Esophagus muscularis mucosa (tissue), 4 donors: ENCODE measurements around the gene UBXN7. TPM values are rescaled to one million over a fixed set of nuclear protein-coding genes. Genes with fewer than 3 reads are reported as not detected.
"Not testable (repeated sequence)": the region's sequence is repeated elsewhere in the genome, so short reads cannot be mapped to it uniquely, and the experiment has no call there.

Source experiments
- DNase-seq: peaks from one replicate; pipeline ENCODE4 v3.0.0-alpha.2; 2017; ENCODE audit errors: extremely low spot score
- H3K27ac ChIP-seq, 4 donors: fragments of 200-600 bp; sonication (generic); replicated peaks in 1 of 4; 1 replicate in 3 of 4; 2 replicates in 1 of 4; pipeline ENCODE4 v1.5.1; 2016 to 2019; ENCODE audit warnings: mild to moderate bottlenecking in 1 of 4
- H3K27me3 ChIP-seq, 4 donors: fragments of 200-600 bp; sonication (generic); one replicate each; pipeline versions ENCODE4 v1.5.1 to v1.6.0; 2016 to 2019
- H3K36me3 ChIP-seq, 4 donors: fragments of 200-600 bp; sonication (generic); one replicate each; pipeline ENCODE4 v1.5.1; 2016 to 2019
- H3K4me1 ChIP-seq, 4 donors: fragments of 200-600 bp; sonication (generic); one replicate each; pipeline ENCODE4 v1.5.1; 2016 to 2019
- H3K4me3 ChIP-seq, 4 donors: fragments of 200-600 bp; sonication (generic); 1 replicate in 2 of 4; 2 replicates in 2 of 4; pipeline ENCODE4 v1.5.1; 2016 to 2019; ENCODE audit warnings: mild to moderate bottlenecking in 4 of 4, moderate library complexity in 1 of 4
- H3K9me3 ChIP-seq, 4 donors: fragments of 200-600 bp; sonication (generic); 1 replicate in 3 of 4; 2 replicates in 1 of 4; pipeline ENCODE4 v1.5.1; 2016 to 2019
- CTCF ChIP-seq, 3 experiments: fragments of 200-600 bp in 2 of 3; fragments of 450-650 bp in 1 of 3; sonication (generic) in 2 of 3; IDR thresholded peaks; one replicate each; pipeline ENCODE4 v1.5.1; 2017 to 2019; ENCODE audit warnings: antibody characterized with exemption in 3 of 3, mild to moderate bottlenecking in 2 of 3, moderate library complexity in 1 of 3
- EP300 ChIP-seq: sonication (generic); formaldehyde crosslinking; IDR thresholded peaks from one replicate; pipeline ENCODE4 v1.6.1; 2017; ENCODE audit warnings: antibody characterized with exemption
- POLR2A ChIP-seq: fragments of 450-650 bp; IDR thresholded peaks from one replicate; pipeline ENCODE4 v1.6.1; 2017; ENCODE audit warnings: antibody characterized with exemption, moderate library complexity, mild to moderate bottlenecking, low read depth
- POLR2AphosphoS5 ChIP-seq, 2 donors: sonication (generic); formaldehyde crosslinking; IDR thresholded peaks; one replicate each; pipeline ENCODE4 v1.6.1; 2017; ENCODE audit warnings: antibody characterized with exemption in 2 of 2
- WGBS: methylation state at CpG from one replicate; pipeline ENCODE4 v1.1.5; 2018; 5-methylcytosine and 5-hydroxymethylcytosine counted together
- intact Hi-C: fragments of 100-400 bp; cut with DNase I; formaldehyde crosslinking; loops from one replicate; pipeline ENCODE4 v1.15.1; 2023
- total RNA-seq, 4 donors: library from RNA; depleted of rRNA; stranded (reverse); fragments of >200 nt; gene quantifications; one replicate each; pipeline versions ENCODE4 v1.1.0 to v1.2.1, GENCODE V29; 2016

UBXN7 gene
- total RNA-seq, 4 donors from 2014 or later: 15.6 to 23.7 (median 17.2) TPM

DNA sequence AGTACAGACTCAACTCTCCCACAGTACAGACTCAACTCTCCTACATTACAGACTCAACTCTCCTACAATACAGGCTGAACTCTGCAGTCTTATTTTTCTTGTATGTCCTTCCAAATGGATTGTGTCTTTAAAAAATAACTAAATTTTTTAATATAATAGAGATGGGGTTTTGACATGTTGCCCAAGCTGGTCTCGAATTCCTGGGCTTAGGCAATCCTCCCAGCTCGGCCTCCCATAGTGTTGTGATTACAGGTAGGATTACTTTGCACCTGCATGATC lies 31.2 kb upstream of the UBXN7 start:
- no peaks in the 10 kb centered on the region for H3K4me1 ChIP-seq
- TF ChIP-seq POLR2A (no peak), CTCF (IDR thresholded peaks at IDR 0.05) (no peak), EP300 (no peak), POLR2AphosphoS5 (IDR thresholded peaks at IDR 0.05) (no peak)
- 91% methylated on average over 2 of the region's 2 CpGs for WGBS
- peaks cover 0 to 20% (median 11%) of the 10 kb centered on the region in 4 donors for H3K36me3 ChIP-seq
- no peaks in the 10 kb centered on the region for H3K27me3 ChIP-seq
- H3K9me3 ChIP-seq: no peaks in the 10 kb centered on the region
- no peak overlapping the region for H3K27ac ChIP-seq
- DNase-seq: no peak
- intact Hi-C loops: no loop called here
- no peak overlapping the region for H3K4me3 ChIP-seq

GRCh38 chr3:196462680-196463477 lies 30.7 kb upstream of the UBXN7 start:
- intact Hi-C loops, H3K9me3 ChIP-seq, H3K4me1 ChIP-seq, H3K27me3 ChIP-seq, H3K4me3 ChIP-seq, DNase-seq, H3K27ac ChIP-seq: not testable (repeated sequence)
- H3K36me3 ChIP-seq: peaks cover 0 to 17% (median 6%) of the 10 kb centered on the region in 4 donors
- WGBS: 92% methylated on average over 1 of the region's 1 CpG

GRCh38 chr3:196458063-196458462 lies 25.8 kb upstream of the UBXN7 start:
- no peak for DNase-seq
- no peaks in the 10 kb centered on the region for H3K9me3 ChIP-seq
- H3K27me3 ChIP-seq: no peaks in the 10 kb centered on the region
- H3K4me1 ChIP-seq: no peaks in the 10 kb centered on the region
- H3K4me3 ChIP-seq: no peak overlapping the region
- H3K36me3 ChIP-seq: peaks cover 0 to 5% (median 0%) of the 10 kb centered on the region in 4 donors
- WGBS: 82% methylated on average over 4 of the region's 4 CpGs
- no peak overlapping the region for H3K27ac ChIP-seq
- TF ChIP-seq POLR2AphosphoS5 (IDR thresholded peaks at IDR 0.05) (no peak), POLR2A (no peak), CTCF (IDR thresholded peaks at IDR 0.05) (no peak), EP300 (no peak)
- intact Hi-C loops: no loop called here

- H3K36me3 ChIP-seq, H3K4me1 ChIP-seq, intact Hi-C loops, H3K27me3 ChIP-seq, DNase-seq, H3K9me3 ChIP-seq, H3K4me3 ChIP-seq, H3K27ac ChIP-seq: not testable (repeated sequence)
- WGBS: 84% methylated on average over 7 of the region's 7 CpGs
These were observed 25.2 kb upstream of the UBXN7 start for GRCh38 chr3:196457470-196457869.

GRCh38 chr3:196454935-196455334 lies 22.7 kb upstream of the UBXN7 start:
- intact Hi-C loops: no loop called here
- Histone ChIP-seq H3K9me3 (no peaks in the 10 kb centered on the region), H3K27me3 (no peaks in the 10 kb centered on the region), H3K36me3 (peaks cover 0 to 12% (median 0%) of the 10 kb centered on the region in 4 donors), H3K4me3 (no peak overlapping the region), H3K27ac (no peak overlapping the region), H3K4me1 (no peaks in the 10 kb centered on the region)
- DNase-seq: no peak
- 95% methylated on average over 6 of the region's 6 CpGs for WGBS
- TF ChIP-seq CTCF (IDR thresholded peaks at IDR 0.05): no peak
- TF ChIP-seq POLR2A: no peak
- TF ChIP-seq POLR2AphosphoS5 (IDR thresholded peaks at IDR 0.05): no peak

DNA sequence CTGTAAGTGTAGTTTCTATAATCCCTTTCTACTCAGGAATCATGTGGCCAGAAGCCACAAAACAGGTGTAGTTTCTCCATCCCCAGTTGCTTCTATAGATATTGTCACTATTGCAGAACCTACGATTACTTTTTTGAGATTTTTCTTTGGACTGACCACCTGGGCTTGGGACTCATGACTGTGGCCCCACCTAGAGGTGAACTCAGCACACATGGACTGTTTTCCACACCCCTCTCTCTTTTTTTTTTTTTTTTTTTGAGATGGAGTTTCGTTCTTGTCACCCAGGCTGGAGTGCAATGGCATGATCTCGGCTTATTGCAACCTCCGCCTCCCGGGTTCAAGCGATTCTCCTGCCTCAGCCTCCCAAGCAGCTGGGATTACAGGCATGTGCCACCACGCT lies 13.2 kb upstream of the UBXN7 start:
- H3K9me3 ChIP-seq, H3K36me3 ChIP-seq, intact Hi-C loops, H3K4me1 ChIP-seq, H3K4me3 ChIP-seq, H3K27me3 ChIP-seq, H3K27ac ChIP-seq, DNase-seq: not testable (repeated sequence)
- 92% methylated on average over 7 of the region's 7 CpGs for WGBS
